ENCODE measurements around the gene SEC63.
A peak's percentile ranks its signal among the peaks of the same experiment; 100 is the strongest.
"Not testable (repeated sequence)": the region's sequence is repeated elsewhere in the genome, so short reads cannot be mapped to it uniquely, and the experiment has no call there.

The SEC63 gene

GRCh38 chr6:107972413-107973096 is 14.5 kb upstream of the SEC63 start:
- DNase-seq (ENCODE audit: low read depth): no peak
- TF ChIP-seq, protein P1, sequence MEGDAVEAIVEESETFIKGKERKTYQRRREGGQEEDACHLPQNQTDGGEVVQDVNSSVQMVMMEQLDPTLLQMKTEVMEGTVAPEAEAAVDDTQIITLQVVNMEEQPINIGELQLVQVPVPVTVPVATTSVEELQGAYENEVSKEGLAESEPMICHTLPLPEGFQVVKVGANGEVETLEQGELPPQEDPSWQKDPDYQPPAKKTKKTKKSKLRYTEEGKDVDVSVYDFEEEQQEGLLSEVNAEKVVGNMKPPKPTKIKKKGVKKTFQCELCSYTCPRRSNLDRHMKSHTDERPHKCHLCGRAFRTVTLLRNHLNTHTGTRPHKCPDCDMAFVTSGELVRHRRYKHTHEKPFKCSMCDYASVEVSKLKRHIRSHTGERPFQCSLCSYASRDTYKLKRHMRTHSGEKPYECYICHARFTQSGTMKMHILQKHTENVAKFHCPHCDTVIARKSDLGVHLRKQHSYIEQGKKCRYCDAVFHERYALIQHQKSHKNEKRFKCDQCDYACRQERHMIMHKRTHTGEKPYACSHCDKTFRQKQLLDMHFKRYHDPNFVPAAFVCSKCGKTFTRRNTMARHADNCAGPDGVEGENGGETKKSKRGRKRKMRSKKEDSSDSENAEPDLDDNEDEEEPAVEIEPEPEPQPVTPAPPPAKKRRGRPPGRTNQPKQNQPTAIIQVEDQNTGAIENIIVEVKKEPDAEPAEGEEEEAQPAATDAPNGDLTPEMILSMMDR (conservative IDR thresholded peaks at IDR 0.05; ENCODE audit: low read length): no peak
- H3K4me3 ChIP-seq (ENCODE audit: low read length): no peak overlapping the region

- H3K4me3 ChIP-seq (ENCODE audit: low read length): no peak overlapping the region
- no peak for DNase-seq (ENCODE audit: low read depth)
- TF ChIP-seq, protein P1 (conservative IDR thresholded peaks at IDR 0.05; ENCODE audit: low read length): no peak
Observed at GRCh38 chr6:107971181-107971580, 13.2 kb upstream of the SEC63 start.

- TF ChIP-seq, protein P1 (conservative IDR thresholded peaks at IDR 0.05; ENCODE audit: low read length): no peak
- DNase-seq (ENCODE audit: low read depth): no peak
Observed at GRCh38 chr6:107970255-107970654, 12.2 kb upstream of the SEC63 start.

GRCh38 chr6:107968081-107968480 is 10.1 kb upstream of the SEC63 start:
- no peak for DNase-seq (ENCODE audit: low read depth)
- H3K4me3 ChIP-seq (ENCODE audit: low read length): no peak overlapping the region
- TF ChIP-seq, protein P1 (conservative IDR thresholded peaks at IDR 0.05; ENCODE audit: low read length): no peak

More at GRCh38 chr6:107970255-107970654, 12.2 kb upstream of the SEC63 start:
- H3K4me3 ChIP-seq (ENCODE audit: low read length): no peak overlapping the region

GRCh38 chr6:107965746-107966145 is 7.7 kb upstream of the SEC63 start:
- peak; percentile 69 for DNase-seq (ENCODE audit: low read depth)
- no peak overlapping the region for H3K4me3 ChIP-seq (ENCODE audit: low read length)
- TF ChIP-seq, protein P1 (conservative IDR thresholded peaks at IDR 0.05; ENCODE audit: low read length): no peak

- no peak for DNase-seq (ENCODE audit: low read depth)
- TF ChIP-seq, protein P1 (conservative IDR thresholded peaks at IDR 0.05; ENCODE audit: low read length): no peak
- no peak overlapping the region for H3K4me3 ChIP-seq (ENCODE audit: low read length)
Observed at GRCh38 chr6:107962723-107963122, 4.7 kb upstream of the SEC63 start.

DNA sequence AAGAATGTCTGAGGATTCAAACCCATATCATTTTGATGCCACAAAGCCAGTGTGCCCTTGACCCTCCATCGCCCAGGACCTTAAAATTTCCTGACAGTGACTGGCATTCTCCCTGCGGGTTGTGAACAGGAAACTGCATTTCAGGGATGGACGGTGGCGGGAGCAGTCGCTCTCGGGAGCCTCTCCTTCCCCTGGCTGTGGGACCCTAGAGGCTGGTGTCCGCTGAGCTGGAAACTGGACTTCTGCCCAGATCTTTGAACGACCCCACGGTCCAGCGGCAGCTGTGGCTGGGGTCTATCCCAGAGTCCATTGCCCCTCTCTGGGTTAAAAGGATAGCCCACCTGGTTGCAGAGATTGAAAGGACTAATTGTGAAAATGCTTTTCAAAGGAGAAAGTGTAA is 1.4 kb upstream of the SEC63 start:
- H3K4me3 ChIP-seq (ENCODE audit: low read length): no peak overlapping the region
- DNase-seq (ENCODE audit: low read depth): no peak
- TF ChIP-seq, protein P1 (conservative IDR thresholded peaks at IDR 0.05; ENCODE audit: low read length): no peak

GRCh38 chr6:107958689-107959362 is 818 bp upstream of the SEC63 start:
- peak overlapping the region; percentile 73 for H3K4me3 ChIP-seq (ENCODE audit: low read length)
- DNase-seq (ENCODE audit: low read depth): not testable (repeated sequence)
